GM18508 (cell line): Measurements from ENCODE around the gene ARHGAP29.

ENCODE experiments used
- ATAC-seq: cut with Tn5 transposase; IDR thresholded peaks from one replicate; pipeline ENCODE4 v1.9.1; 2021; ENCODE audit warnings: moderate number of reproducible peaks; ENCODE audit not compliant: insufficient read depth, unreplicated experiment

Gene ARHGAP29

GRCh38 chr1:94265906-94266305, 28.5 kb upstream of the ARHGAP29 start:
- ATAC-seq = no peak

- ATAC-seq = no peak
These were observed 27.6 kb upstream of the ARHGAP29 start for GRCh38 chr1:94265011-94265422.

- ATAC-seq = no peak
These were observed 23.4 kb upstream of the ARHGAP29 start for GRCh38 chr1:94260635-94261387.

- no peak for ATAC-seq
These were observed 22.4 kb upstream of the ARHGAP29 start for GRCh38 chr1:94259635-94260289.

GRCh38 chr1:94258873-94259331, 21.5 kb upstream of the ARHGAP29 start:
- no peak for ATAC-seq

- ATAC-seq = no peak
These were observed 20.1 kb upstream of the ARHGAP29 start for GRCh38 chr1:94257444-94257843.

GRCh38 chr1:94255476-94255875, 18.1 kb upstream of the ARHGAP29 start:
- ATAC-seq = no peak

GRCh38 chr1:94254073-94254810, 16.9 kb upstream of the ARHGAP29 start:
- no peak for ATAC-seq

- no peak for ATAC-seq
These were observed 16.2 kb upstream of the ARHGAP29 start for GRCh38 chr1:94253456-94254017.

GRCh38 chr1:94250341-94250740, 13.0 kb upstream of the ARHGAP29 start:
- no peak for ATAC-seq

- no peak for ATAC-seq
These were observed 11.7 kb upstream of the ARHGAP29 start for GRCh38 chr1:94248956-94249688.

- ATAC-seq = peak; percentile 57
These were observed 10.0 kb upstream of the ARHGAP29 start for GRCh38 chr1:94247138-94248094.

- ATAC-seq = no peak
These were observed 9.3 kb upstream of the ARHGAP29 start for GRCh38 chr1:94246692-94247137.

GRCh38 chr1:94245747-94246438, 8.5 kb upstream of the ARHGAP29 start:
- no peak for ATAC-seq

GRCh38 chr1:94244816-94245215, 7.4 kb upstream of the ARHGAP29 start:
- no peak for ATAC-seq

- no peak for ATAC-seq
These were observed 6.3 kb upstream of the ARHGAP29 start for GRCh38 chr1:94243665-94244064.

- ATAC-seq = no peak
These were observed 3.4 kb upstream of the ARHGAP29 start for GRCh38 chr1:94240822-94241221.

GRCh38 chr1:94239796-94240195, 2.4 kb upstream of the ARHGAP29 start:
- ATAC-seq = no peak
